Brain microvascular endothelial cell (primary cell): ENCODE results near the gene PSMC3.

ENCODE experiments used
- DNase-seq: peaks from one replicate; pipeline ENCODE4 v3.0.0-alpha.2; 2020
- H3K27ac ChIP-seq: fragments of 250-450 bp; sonication (Bioruptor Pico); 2 replicates; pipeline ENCODE4 v1.5.1; 2020; ENCODE audit warnings: mild to moderate bottlenecking, moderate library complexity
- H3K27me3 ChIP-seq: fragments of 250-450 bp; sonication (Bioruptor Pico); replicated peaks from 2 replicates; pipeline ENCODE4 v1.5.1; 2020; ENCODE audit warnings: mild to moderate bottlenecking
- H3K36me3 ChIP-seq: fragments of 250-450 bp; sonication (Bioruptor Pico); replicated peaks from 2 replicates; pipeline ENCODE4 v1.5.1; 2020; ENCODE audit warnings: mild to moderate bottlenecking
- H3K4me3 ChIP-seq: 2 replicates; pipeline ENCODE4 v1.5.1; 2011; ENCODE audit warnings: low read depth, mild to moderate bottlenecking, control low read depth, low read length, moderate library complexity
- in situ Hi-C: cut with HindIII; loops from 2 replicates; pipeline ENCODE4 v1.10.0; 2017; ENCODE audit warnings: low sequenced_read_pairs, low pct_ligation_motif_present
- TF ChIP-seq, protein P1 (sequence below): IDR thresholded peaks from 2 replicates; pipeline ENCODE4 v1.5.1; 2011; ENCODE audit warnings: low read depth, mild to moderate bottlenecking, moderate library complexity, low read length, control low read depth, inconsistent platforms; ENCODE audit errors: missing control alignments

The PSMC3 gene

DNA sequence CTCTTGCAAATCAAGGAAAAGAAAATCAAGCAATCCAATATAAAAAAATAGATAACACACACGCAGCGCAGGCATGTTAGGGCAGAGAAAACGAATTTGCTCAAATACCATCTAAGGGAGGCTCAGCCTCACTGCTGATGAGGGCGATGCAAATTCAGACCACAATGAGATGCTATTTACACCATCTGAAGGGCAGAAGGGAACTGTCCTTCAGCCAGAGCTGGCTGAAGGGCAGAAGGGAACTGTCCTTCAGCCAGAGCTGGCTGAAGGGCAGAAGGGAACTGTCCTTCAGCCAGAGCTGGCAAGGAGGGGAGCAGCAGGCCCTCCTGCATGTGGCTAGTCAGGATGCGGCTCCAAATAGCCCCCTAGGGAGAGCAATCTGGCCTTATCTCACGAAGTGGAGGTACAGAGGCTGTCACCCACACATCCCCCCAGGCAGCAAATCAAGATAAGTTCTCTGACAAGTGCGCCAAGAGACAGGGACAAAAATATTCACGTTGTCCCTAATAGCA is 25.4 kb downstream of the PSMC3 start:
- H3K4me3 ChIP-seq: no peak overlapping the region
- no peak for DNase-seq
- H3K27ac ChIP-seq: no peak overlapping the region
- H3K27me3 ChIP-seq: no peaks in the 10 kb centered on the region
- H3K36me3 ChIP-seq: no peaks in the 10 kb centered on the region
- TF ChIP-seq, protein P1, sequence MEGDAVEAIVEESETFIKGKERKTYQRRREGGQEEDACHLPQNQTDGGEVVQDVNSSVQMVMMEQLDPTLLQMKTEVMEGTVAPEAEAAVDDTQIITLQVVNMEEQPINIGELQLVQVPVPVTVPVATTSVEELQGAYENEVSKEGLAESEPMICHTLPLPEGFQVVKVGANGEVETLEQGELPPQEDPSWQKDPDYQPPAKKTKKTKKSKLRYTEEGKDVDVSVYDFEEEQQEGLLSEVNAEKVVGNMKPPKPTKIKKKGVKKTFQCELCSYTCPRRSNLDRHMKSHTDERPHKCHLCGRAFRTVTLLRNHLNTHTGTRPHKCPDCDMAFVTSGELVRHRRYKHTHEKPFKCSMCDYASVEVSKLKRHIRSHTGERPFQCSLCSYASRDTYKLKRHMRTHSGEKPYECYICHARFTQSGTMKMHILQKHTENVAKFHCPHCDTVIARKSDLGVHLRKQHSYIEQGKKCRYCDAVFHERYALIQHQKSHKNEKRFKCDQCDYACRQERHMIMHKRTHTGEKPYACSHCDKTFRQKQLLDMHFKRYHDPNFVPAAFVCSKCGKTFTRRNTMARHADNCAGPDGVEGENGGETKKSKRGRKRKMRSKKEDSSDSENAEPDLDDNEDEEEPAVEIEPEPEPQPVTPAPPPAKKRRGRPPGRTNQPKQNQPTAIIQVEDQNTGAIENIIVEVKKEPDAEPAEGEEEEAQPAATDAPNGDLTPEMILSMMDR: no peak
- in situ Hi-C loops: no loop called here

DNA sequence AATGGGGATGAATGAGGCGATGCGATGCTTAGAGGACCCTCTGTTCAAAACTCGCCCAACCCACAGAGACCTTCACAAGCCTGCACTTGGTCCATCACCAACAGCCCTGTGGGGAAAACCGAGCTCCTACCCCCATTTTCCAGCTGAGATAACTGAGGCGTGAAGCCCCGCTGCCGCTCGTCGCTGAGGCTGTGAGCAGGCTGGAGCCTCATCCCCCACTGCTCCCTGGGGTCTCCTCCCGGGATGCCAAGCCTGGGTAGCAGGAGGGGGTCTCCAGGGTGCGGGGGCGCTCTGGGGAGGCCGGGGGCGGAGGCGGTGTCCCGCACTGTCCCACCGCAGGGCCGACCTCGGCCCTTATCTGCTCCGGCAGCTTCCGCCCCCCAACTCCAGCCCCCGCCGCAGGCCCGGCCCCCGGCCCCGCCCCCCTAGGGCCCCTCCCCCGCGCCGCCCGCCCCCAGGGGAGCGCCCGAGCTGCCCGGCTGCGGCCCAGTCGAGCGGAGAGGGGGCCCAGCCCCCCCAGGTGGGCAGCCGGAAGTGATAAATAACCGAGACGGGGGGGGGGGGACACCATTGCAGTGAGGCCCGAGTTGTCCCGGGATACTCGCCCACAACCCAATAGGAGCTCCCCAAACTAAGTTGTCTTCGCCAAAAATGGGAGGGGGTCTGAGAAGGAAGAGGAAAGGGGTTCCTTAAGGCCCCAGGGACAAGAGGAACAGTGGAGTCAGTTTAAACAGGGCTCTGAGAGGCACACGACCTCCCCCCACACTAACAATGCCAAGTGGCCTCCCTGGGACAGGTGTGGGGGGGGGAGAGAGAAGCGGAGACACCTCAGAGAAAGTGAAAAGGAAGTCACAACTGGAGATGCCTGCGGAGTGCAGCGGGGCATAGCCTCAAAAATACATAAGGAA is 26.1 kb downstream of the PSMC3 start:
- in situ Hi-C loops: no loop called here
- Histone ChIP-seq H3K27me3 (no peaks in the 10 kb centered on the region), H3K36me3 (no peaks in the 10 kb centered on the region), H3K4me3 (peak overlapping the region; percentile 54), H3K27ac (no peak overlapping the region)
- TF ChIP-seq, protein P1: no peak
- DNase-seq: no peak

GRCh38 chr11:47398551-47398950 is 27.7 kb downstream of the PSMC3 start:
- in situ Hi-C loops: no loop called here
- Histone ChIP-seq H3K4me3 (no peak overlapping the region), H3K27me3 (no peaks in the 10 kb centered on the region), H3K27ac (no peak overlapping the region), H3K36me3 (no peaks in the 10 kb centered on the region)
- TF ChIP-seq, protein P1: no peak
- no peak for DNase-seq

DNA sequence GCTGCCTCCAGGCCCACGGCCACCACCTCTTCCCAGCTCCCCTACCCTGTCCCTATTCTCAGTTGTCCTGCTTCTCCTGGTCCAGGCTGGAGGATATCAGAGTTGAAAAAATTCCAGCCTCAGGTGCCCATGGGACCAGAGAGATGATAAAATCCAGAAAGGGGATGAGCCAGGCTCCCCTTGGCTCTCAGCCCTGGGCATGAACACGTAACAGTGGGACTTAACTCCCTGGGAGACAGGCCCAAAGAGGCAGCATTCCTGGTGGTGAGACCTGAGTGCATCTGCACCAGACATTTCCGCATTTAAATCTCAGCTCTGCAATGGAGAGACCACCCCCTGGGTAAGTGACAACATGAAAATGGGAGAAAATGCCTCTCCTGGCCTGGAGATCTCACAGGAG is 28.2 kb downstream of the PSMC3 start:
- DNase-seq: no peak
- TF ChIP-seq, protein P1: no peak
- H3K27ac ChIP-seq: no peak overlapping the region
- no peaks in the 10 kb centered on the region for H3K27me3 ChIP-seq
- no peak overlapping the region for H3K4me3 ChIP-seq
- in situ Hi-C loops: no loop called here
- H3K36me3 ChIP-seq: no peaks in the 10 kb centered on the region

- H3K4me3 ChIP-seq: no peak overlapping the region
- no peak overlapping the region for H3K27ac ChIP-seq
- TF ChIP-seq, protein P1: no peak
Observed at GRCh38 chr11:47396049-47396320, 30.3 kb downstream of the PSMC3 start.

More at GRCh38 chr11:47396049-47396320, 30.3 kb downstream of the PSMC3 start:
- in situ Hi-C loops: no loop called here
- Histone ChIP-seq H3K27me3 (no peaks in the 10 kb centered on the region), H3K36me3 (no peaks in the 10 kb centered on the region)
- no peak for DNase-seq
